IMR-90 (cell line): Measurements from ENCODE around the gene TMTC2. TPM values are rescaled to one million over a fixed set of nuclear protein-coding genes. Genes with fewer than 3 reads are reported as not detected.

ENCODE experiments used
- ATAC-seq: fragments of 200-7000 bp; cut with Tn5 transposase; 2 replicates; pipeline ENCODE4 v1.9.1; 2020; ENCODE audit warnings: low read depth, mild to moderate bottlenecking, moderate library complexity
- BruUV-seq: library from RNA; stranded (reverse); fragments of 400-500 nt; replicated peaks from 2 replicates; lab custom pipeline; 2021; lab: Mats Ljungman, UMichigan
- CTCF ChIA-PET: fragments of 300-600 bp; formaldehyde crosslinking; extraction: SDS; loops from one replicate; lab custom pipeline; 2021; ENCODE audit warnings: antibody characterized with exemption; lab: Yijun Ruan, JAX
- POLR2A ChIA-PET: fragments of 300-600 bp; sonication (Branson Sonifier 250); formaldehyde crosslinking; loops from one replicate; lab custom pipeline; 2022; ENCODE audit warnings: antibody characterized with exemption; ENCODE audit not compliant: unreplicated experiment; lab: Charles Lee
- DNase-seq: peaks from one replicate; pipeline ENCODE4 v3.0.0; 2013
- H2AFZ ChIP-seq: replicated peaks from 2 replicates; pipeline ENCODE3; 2013; ENCODE audit warnings: low read length, mild to moderate bottlenecking; ENCODE audit not compliant: poor library complexity
- H2AK5ac ChIP-seq: 2 replicates; pipeline ENCODE4 v1.6.1; 2013; ENCODE audit warnings: low read depth, low read length, inconsistent platforms
- H2AK9ac ChIP-seq: replicated peaks from 2 replicates; pipeline ENCODE3; 2013; ENCODE audit warnings: mild to moderate bottlenecking, low read depth, low read length, moderate library complexity; ENCODE audit not compliant: poor library complexity
- H2BK120ac ChIP-seq: 2 replicates; pipeline ENCODE4 v1.6.1; 2013; ENCODE audit warnings: low read depth, low read length, inconsistent platforms
- H2BK15ac ChIP-seq: 3 replicates; pipeline ENCODE4 v1.6.1; 2013; ENCODE audit warnings: low read depth, low read length, inconsistent platforms
- H2BK20ac ChIP-seq: 2 replicates; pipeline ENCODE4 v1.6.1; 2013; ENCODE audit warnings: low read depth, mild to moderate bottlenecking, inconsistent platforms, low read length, moderate library complexity
- H2BK5ac ChIP-seq: 2 replicates; pipeline ENCODE4 v1.6.1; 2013; ENCODE audit warnings: mild to moderate bottlenecking, low read depth, low read length, inconsistent platforms; ENCODE audit not compliant: poor library complexity, severe bottlenecking
- H3K14ac ChIP-seq: replicated peaks from 2 replicates; pipeline ENCODE4 v1.6.1; 2013; ENCODE audit warnings: low read depth, low read length, inconsistent platforms
- H3K18ac ChIP-seq: 2 replicates; pipeline ENCODE4 v1.6.1; 2013; ENCODE audit warnings: low read depth, low read length, control low read depth
- H3K23ac ChIP-seq: 2 replicates; pipeline ENCODE4 v1.6.1; 2013; ENCODE audit warnings: low read depth, low read length, inconsistent platforms
- H3K27ac ChIP-seq: 2 replicates; pipeline ENCODE4 v1.5.1; 2013; ENCODE audit warnings: mild to moderate bottlenecking, control low read depth, low read length; ENCODE audit not compliant: insufficient read depth
- H3K27me3 ChIP-seq: 2 replicates; pipeline ENCODE4 v1.6.1; 2013; ENCODE audit warnings: low read length; ENCODE audit not compliant: control insufficient read depth, insufficient read depth
- H3K36me3 ChIP-seq: 2 replicates; pipeline ENCODE4 v1.6.1; 2013; ENCODE audit warnings: low read length, mixed read lengths; ENCODE audit not compliant: control insufficient read depth, insufficient read depth
- H3K4ac ChIP-seq: 2 replicates; pipeline ENCODE4 v1.6.1; 2013; ENCODE audit warnings: low read depth, low read length, inconsistent platforms
- H3K4me1 ChIP-seq: 2 replicates; pipeline ENCODE4 v1.6.1; 2013; ENCODE audit warnings: low read length, mixed read lengths; ENCODE audit not compliant: control insufficient read depth, insufficient read depth
- H3K4me2 ChIP-seq: 2 replicates; pipeline ENCODE4 v1.6.1; 2013; ENCODE audit warnings: low read depth, mild to moderate bottlenecking, control low read depth, low read length, moderate library complexity
- H3K4me3 ChIP-seq: 2 replicates; pipeline ENCODE4 v1.5.1; 2013; ENCODE audit warnings: low read depth, mild to moderate bottlenecking, control low read depth, low read length, moderate library complexity; ENCODE audit not compliant: insufficient read depth
- H3K56ac ChIP-seq: 2 replicates; pipeline ENCODE4 v1.6.1; 2013; ENCODE audit warnings: low read length, inconsistent platforms; ENCODE audit not compliant: insufficient read depth; ENCODE audit errors: extremely low read depth
- H3K79me1 ChIP-seq, 2 experiments: 2 replicates each; pipeline ENCODE4 v1.6.1; 2013; ENCODE audit warnings: low read length in 2 of 2, inconsistent platforms in 1 of 2, low read depth in 1 of 2
- H3K9ac ChIP-seq: 2 replicates; pipeline ENCODE4 v1.6.1; 2013; ENCODE audit warnings: low read depth, low read length, control low read depth
- H3K9me1 ChIP-seq: 2 replicates; pipeline ENCODE4 v1.6.1; 2013; ENCODE audit warnings: low read length, inconsistent platforms; ENCODE audit not compliant: insufficient read depth
- H3K9me3 ChIP-seq: 2 replicates; pipeline ENCODE4 v1.6.1; 2013; ENCODE audit warnings: low read length; ENCODE audit not compliant: control insufficient read depth, insufficient read depth
- H4K20me1 ChIP-seq: 2 replicates; pipeline ENCODE4 v1.6.1; 2013; ENCODE audit warnings: low read length, inconsistent platforms; ENCODE audit not compliant: insufficient read depth
- H4K5ac ChIP-seq: 2 replicates; pipeline ENCODE4 v1.6.1; 2013; ENCODE audit warnings: mild to moderate bottlenecking, low read depth, low read length, control low read depth
- H4K8ac ChIP-seq, 2 experiments: 2 replicates each; pipeline ENCODE4 v1.6.1; 2013; ENCODE audit warnings: low read depth in 2 of 2, low read length in 2 of 2, control low read depth in 1 of 2, inconsistent platforms in 1 of 2
- H4K91ac ChIP-seq: 2 replicates; pipeline ENCODE4 v1.6.1; 2013; ENCODE audit warnings: low read depth, low read length, inconsistent platforms; ENCODE audit not compliant: insufficient read depth
- BHLHE40 ChIP-seq: fragments of 150-350 bp; IDR thresholded peaks from 2 replicates; pipeline ENCODE4 v1.6.1; 2016; ENCODE audit warnings: mild to moderate bottlenecking, low read depth, low read length
- CEBPB ChIP-seq: IDR thresholded peaks from 2 replicates; pipeline ENCODE4 v1.6.1; 2012; ENCODE audit warnings: low read depth, low read length, improper control_type of control experiment
- CHD1 ChIP-seq: IDR thresholded peaks from 2 replicates; pipeline ENCODE4 v1.6.1; 2012; ENCODE audit warnings: low read depth, low read length, improper control_type of control experiment
- FOS ChIP-seq: fragments of 150-350 bp; IDR thresholded peaks from 2 replicates; pipeline ENCODE4 v1.6.1; 2016; ENCODE audit warnings: low read depth, low read length
- MAFK ChIP-seq: IDR thresholded peaks from 2 replicates; pipeline ENCODE4 v1.6.1; 2012; ENCODE audit warnings: low read depth, low read length, improper control_type of control experiment
- MAZ ChIP-seq: IDR thresholded peaks from 2 replicates; pipeline ENCODE4 v1.6.1; 2012; ENCODE audit warnings: low read depth, mild to moderate bottlenecking, low read length, improper control_type of control experiment, moderate library complexity, borderline replicate concordance
- MXI1 ChIP-seq: IDR thresholded peaks from 2 replicates; pipeline ENCODE4 v1.6.1; 2012; ENCODE audit warnings: low read depth, mild to moderate bottlenecking, low read length, moderate library complexity, borderline replicate concordance
- NFE2L2 ChIP-seq: fragments of 150-350 bp; IDR thresholded peaks from 2 replicates; pipeline ENCODE4 v1.6.1; 2016; ENCODE audit warnings: low read depth, mild to moderate bottlenecking, low read length
- POLR2A ChIP-seq: IDR thresholded peaks from 2 replicates; pipeline ENCODE4 v1.6.1; 2012; ENCODE audit warnings: mild to moderate bottlenecking, low read depth, low read length
- RAD21 ChIP-seq: IDR thresholded peaks from 2 replicates; pipeline ENCODE4 v1.6.1; 2012; ENCODE audit warnings: low read length, improper control_type of control experiment
- RCOR1 ChIP-seq: IDR thresholded peaks from 2 replicates; pipeline ENCODE4 v1.6.1; 2012; ENCODE audit warnings: mild to moderate bottlenecking, low read length, improper control_type of control experiment; ENCODE audit not compliant: insufficient replicate concordance
- RFX5 ChIP-seq: IDR thresholded peaks from 2 replicates; pipeline ENCODE4 v1.8.0; 2012; ENCODE audit warnings: low read depth, mild to moderate bottlenecking, low read length, moderate library complexity
- SMC3 ChIP-seq: fragments of 150-350 bp; IDR thresholded peaks from 2 replicates; pipeline ENCODE4 v1.6.1; 2016; ENCODE audit warnings: low read depth, mild to moderate bottlenecking, antibody characterized with exemption, low read length, moderate library complexity
- WGBS, 2 experiments: methylation state at CpG; one replicate each; pipeline versions ENCODE4 v1.1.5 to v1.1.7; 2013; ENCODE audit warnings: missing lambda C conversion rate in 2 of 2; ENCODE audit not compliant: insufficient read length in 1 of 2; ENCODE audit errors: extremely low coverage in 2 of 2; 5-methylcytosine and 5-hydroxymethylcytosine counted together
- dilution Hi-C: fragments of 300-500 bp; cut with HindIII; formaldehyde crosslinking; loops from one replicate; pipeline ENCODE4 v1.14.3; 2018; ENCODE audit warnings: low sequenced_read_pairs; ENCODE audit not compliant: unreplicated experiment
- in situ Hi-C: fragments of 300-500 bp; cut with MboI; formaldehyde crosslinking; loops from 3 replicates; pipeline ENCODE4 v1.14.3; 2019; ENCODE audit warnings: low sequenced_read_pairs, inconsistent platforms, mixed read lengths
- intact Hi-C: fragments of 100-400 bp; cut with micrococcal nuclease; formaldehyde crosslinking; loops from 2 replicates; pipeline ENCODE4 v1.10.0; 2022
- polyA plus RNA-seq, 3 experiments: library from polyadenylated mRNA; depleted of rRNA; stranded (reverse); fragments of >200 nt; gene quantifications; 2 replicates each; pipeline ENCODE4 v1.2.3, GENCODE V29; 2012; ENCODE audit warnings: low replicate concordance in 1 of 3
- total RNA-seq: library from RNA; depleted of rRNA; stranded (reverse); fragments of >200 nt; gene quantifications from 2 replicates; pipeline ENCODE4 v1.2.3, GENCODE V29; 2012
- TF ChIP-seq, protein P1 (sequence below): fragments of 150-350 bp; IDR thresholded peaks from 2 replicates; pipeline ENCODE4 v1.6.1; 2017; ENCODE audit warnings: mild to moderate bottlenecking, antibody characterized with exemption, low read length, low read depth
- TF ChIP-seq, protein P2 (sequence below): fragments of 150-350 bp; IDR thresholded peaks from 2 replicates; pipeline ENCODE4 v1.6.1; 2016; ENCODE audit warnings: low read depth, mild to moderate bottlenecking, low read length, moderate library complexity, borderline replicate concordance
- TF ChIP-seq, protein P3 (sequence below): conservative IDR thresholded peaks from 2 replicates; pipeline ENCODE4 v1.5.1; 2012; ENCODE audit warnings: mild to moderate bottlenecking, low read depth, low read length, improper control_type of control experiment

The TMTC2 gene
- total and polyA plus RNA-seq, 2 of the 4 experiments (the other 2 are of a cell fraction): 0.56 to 1.4 TPM

- no peak overlapping the region for H3K14ac ChIP-seq
- no peak overlapping the region for H2AFZ ChIP-seq
- H3K9me3 ChIP-seq: no peaks in the 10 kb centered on the region
- TF ChIP-seq, protein P1, sequence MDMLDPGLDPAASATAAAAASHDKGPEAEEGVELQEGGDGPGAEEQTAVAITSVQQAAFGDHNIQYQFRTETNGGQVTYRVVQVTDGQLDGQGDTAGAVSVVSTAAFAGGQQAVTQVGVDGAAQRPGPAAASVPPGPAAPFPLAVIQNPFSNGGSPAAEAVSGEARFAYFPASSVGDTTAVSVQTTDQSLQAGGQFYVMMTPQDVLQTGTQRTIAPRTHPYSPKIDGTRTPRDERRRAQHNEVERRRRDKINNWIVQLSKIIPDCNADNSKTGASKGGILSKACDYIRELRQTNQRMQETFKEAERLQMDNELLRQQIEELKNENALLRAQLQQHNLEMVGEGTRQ: no peak
- TF ChIP-seq RAD21 (no peak), POLR2A (no peak), CEBPB (no peak), MAFK (no peak), CHD1 (no peak), RCOR1 (no peak), NFE2L2 (no peak), FOS (no peak), MXI1 (no peak), RFX5 (no peak), BHLHE40 (no peak), SMC3 (no peak), MAZ (no peak)
- TF ChIP-seq, protein P2, sequence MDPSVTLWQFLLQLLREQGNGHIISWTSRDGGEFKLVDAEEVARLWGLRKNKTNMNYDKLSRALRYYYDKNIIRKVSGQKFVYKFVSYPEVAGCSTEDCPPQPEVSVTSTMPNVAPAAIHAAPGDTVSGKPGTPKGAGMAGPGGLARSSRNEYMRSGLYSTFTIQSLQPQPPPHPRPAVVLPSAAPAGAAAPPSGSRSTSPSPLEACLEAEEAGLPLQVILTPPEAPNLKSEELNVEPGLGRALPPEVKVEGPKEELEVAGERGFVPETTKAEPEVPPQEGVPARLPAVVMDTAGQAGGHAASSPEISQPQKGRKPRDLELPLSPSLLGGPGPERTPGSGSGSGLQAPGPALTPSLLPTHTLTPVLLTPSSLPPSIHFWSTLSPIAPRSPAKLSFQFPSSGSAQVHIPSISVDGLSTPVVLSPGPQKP: no peak
- TF ChIP-seq, protein P3, sequence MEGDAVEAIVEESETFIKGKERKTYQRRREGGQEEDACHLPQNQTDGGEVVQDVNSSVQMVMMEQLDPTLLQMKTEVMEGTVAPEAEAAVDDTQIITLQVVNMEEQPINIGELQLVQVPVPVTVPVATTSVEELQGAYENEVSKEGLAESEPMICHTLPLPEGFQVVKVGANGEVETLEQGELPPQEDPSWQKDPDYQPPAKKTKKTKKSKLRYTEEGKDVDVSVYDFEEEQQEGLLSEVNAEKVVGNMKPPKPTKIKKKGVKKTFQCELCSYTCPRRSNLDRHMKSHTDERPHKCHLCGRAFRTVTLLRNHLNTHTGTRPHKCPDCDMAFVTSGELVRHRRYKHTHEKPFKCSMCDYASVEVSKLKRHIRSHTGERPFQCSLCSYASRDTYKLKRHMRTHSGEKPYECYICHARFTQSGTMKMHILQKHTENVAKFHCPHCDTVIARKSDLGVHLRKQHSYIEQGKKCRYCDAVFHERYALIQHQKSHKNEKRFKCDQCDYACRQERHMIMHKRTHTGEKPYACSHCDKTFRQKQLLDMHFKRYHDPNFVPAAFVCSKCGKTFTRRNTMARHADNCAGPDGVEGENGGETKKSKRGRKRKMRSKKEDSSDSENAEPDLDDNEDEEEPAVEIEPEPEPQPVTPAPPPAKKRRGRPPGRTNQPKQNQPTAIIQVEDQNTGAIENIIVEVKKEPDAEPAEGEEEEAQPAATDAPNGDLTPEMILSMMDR: no peak
- 100% methylated on average over 1 of the region's 8 CpGs; no CpG with 5 or more reads in 1 of the 2 experiments for WGBS, 2 experiments
- no peak overlapping the region for H3K4ac ChIP-seq
- H3K4me2 ChIP-seq: no peak overlapping the region
- H3K23ac ChIP-seq: no peak overlapping the region
- H3K9me1 ChIP-seq: no peaks in the 10 kb centered on the region
- no peak overlapping the region for H3K27ac ChIP-seq
- no peak overlapping the region for H2BK20ac ChIP-seq
- ATAC-seq (no peak), DNase-seq (no peak)
- no peak overlapping the region for H3K9ac ChIP-seq
- ChIA-PET CTCF (no interaction called here), POLR2A (no interaction called here)
- H4K8ac ChIP-seq: no peak overlapping the region
- no peak overlapping the region for H3K4me3 ChIP-seq
- no peaks in the 10 kb centered on the region for H3K36me3 ChIP-seq
- H2BK15ac ChIP-seq: no peak overlapping the region
- dilution Hi-C loops (no loop called here), intact Hi-C loops (no loop called here), in situ Hi-C loops (no loop called here)
- H4K20me1 ChIP-seq: no peaks in the 10 kb centered on the region
- H4K91ac ChIP-seq: no peak overlapping the region
- no peak overlapping the region for H2AK5ac ChIP-seq
- H4K5ac ChIP-seq: no peak overlapping the region
- no peak overlapping the region for H2BK5ac ChIP-seq
- no peak overlapping the region for H2BK120ac ChIP-seq
- H3K79me1 ChIP-seq: no peaks in the 10 kb centered on the region
- H3K27me3 ChIP-seq: no peaks in the 10 kb centered on the region
- H3K56ac ChIP-seq: no peak overlapping the region
- H3K18ac ChIP-seq: no peak overlapping the region
- no TSS peak for BruUV-seq
- H2AK9ac ChIP-seq: no peak overlapping the region
- H3K4me1 ChIP-seq: no peaks in the 10 kb centered on the region
Observed at GRCh38 chr12:82793751-82794281, 107.1 kb downstream of the TMTC2 start.
